Natural killer cell (primary cell): Measurements from ENCODE around the gene SYT3. TPM values are rescaled to one million over a fixed set of nuclear protein-coding genes. Genes with fewer than 3 reads are reported as not detected.

Experiments used
- ATAC-seq, 3 donors: fragments of 150-1000 bp in 2 of 3; fragments of 200-7000 bp in 1 of 3; cut with Tn5 transposase; 1 replicate in 1 of 3; 2 replicates in 2 of 3; pipeline ENCODE4 v1.10.0; 2021; ENCODE audit warnings: mild to moderate bottlenecking in 2 of 3, moderate library complexity in 2 of 3
- DNase-seq, 2 donors: peaks; one replicate each; pipeline versions ENCODE4 v3.0.0 to v3.0.0-alpha.2; 2013 to 2021; ENCODE audit warnings: mixed read lengths in 1 of 2
- H3K27ac ChIP-seq: one replicate; pipeline ENCODE4 v1.5.1; 2013; ENCODE audit warnings: mild to moderate bottlenecking, low read length
- H3K27me3 ChIP-seq: one replicate; pipeline ENCODE4 v1.6.1; 2013; ENCODE audit warnings: low read length; ENCODE audit not compliant: control insufficient read depth, insufficient read depth
- H3K36me3 ChIP-seq: one replicate; pipeline ENCODE4 v1.6.1; 2013; ENCODE audit warnings: low read length; ENCODE audit not compliant: control insufficient read depth, insufficient read depth
- H3K4me1 ChIP-seq: one replicate; pipeline ENCODE4 v1.6.1; 2013; ENCODE audit warnings: low read length; ENCODE audit not compliant: control insufficient read depth, insufficient read depth
- H3K4me3 ChIP-seq: one replicate; pipeline ENCODE4 v1.5.1; 2013; ENCODE audit warnings: low read length
- H3K9me3 ChIP-seq: one replicate; pipeline ENCODE4 v1.6.1; 2013; ENCODE audit warnings: low read length; ENCODE audit not compliant: control insufficient read depth, insufficient read depth
- H3K27ac Mint-ChIP-seq, 2 donors: one replicate each; pipeline ENCODE4 v1.8.0; 2022; ENCODE audit warnings: mild to moderate bottlenecking in 2 of 2, mixed read lengths in 2 of 2, moderate library complexity in 1 of 2
- H3K27me3 Mint-ChIP-seq, 2 donors: one replicate each; pipeline ENCODE4 v1.8.0; 2022; ENCODE audit warnings: low read depth in 2 of 2, mixed read lengths in 2 of 2
- H3K36me3 Mint-ChIP-seq: one replicate; pipeline ENCODE4 v1.8.0; 2022; ENCODE audit warnings: mixed read lengths
- H3K4me1 Mint-ChIP-seq, 2 donors: one replicate each; pipeline ENCODE4 v1.8.0; 2022; ENCODE audit warnings: mixed read lengths in 2 of 2
- H3K4me3 Mint-ChIP-seq: one replicate; pipeline ENCODE4 v1.8.0; 2022; ENCODE audit warnings: mild to moderate bottlenecking, moderate library complexity, mixed read lengths
- H3K9me3 Mint-ChIP-seq, 2 donors: one replicate each; pipeline ENCODE4 v1.8.0; 2022; ENCODE audit warnings: mixed read lengths in 2 of 2
- CTCF ChIP-seq: fragments of 200-600 bp; IDR thresholded peaks from one replicate; pipeline ENCODE4 v1.8.0; 2022; ENCODE audit warnings: antibody characterized with exemption
- WGBS: methylation state at CpG from one replicate; pipeline ENCODE4 v1.1.7; 2013; ENCODE audit warnings: missing lambda C conversion rate; ENCODE audit not compliant: insufficient coverage; 5-methylcytosine and 5-hydroxymethylcytosine counted together
- intact Hi-C: fragments of 100-400 bp; cut with micrococcal nuclease; formaldehyde crosslinking; loops from one replicate; pipeline ENCODE4 v1.14.2; 2022
- total RNA-seq, 4 donors: library from RNA; stranded (reverse); fragments of 120-200 nt in 1 of 4; gene quantifications; one replicate each; pipeline versions ENCODE4 v1.2.3 to v1.2.4, GENCODE V29; 2013 to 2022

The SYT3 gene
- total RNA-seq, 3 donors from 2014 or later (not counting 1 experiment from before 2014, with no cell fraction given): not detected

GRCh38 chr19:50669302-50670101 is 29.8 kb upstream of the SYT3 start:
- TF ChIP-seq CTCF: peak; percentile 70
- Histone ChIP-seq H3K4me1 (peaks cover 3% of the 10 kb centered on the region), H3K36me3 (no peaks in the 10 kb centered on the region), H3K27ac (no peak overlapping the region), H3K4me3 (no peak overlapping the region), H3K27me3 (peaks cover 10% of the 10 kb centered on the region), H3K9me3 (no peaks in the 10 kb centered on the region)
- 55% methylated on average over 23 of the region's 23 CpGs for WGBS
- Mint-ChIP-seq H3K9me3 (no peaks in the 10 kb centered on the region), H3K36me3 (no peaks in the 10 kb centered on the region), H3K4me1 (no peaks in the 10 kb centered on the region), H3K4me3 (no peak overlapping the region), H3K27me3 (peaks cover 25 to 44% of the 10 kb centered on the region in 2 donors), H3K27ac (no peak overlapping the region)
- ATAC-seq (peak in 2 of 3 donors; percentile 31 to 36), DNase-seq (peak in 1 of 2 donors; percentile 53)
- intact Hi-C loops: loop anchor here (1.0 kb wide), 1 partner anchor 114 kb away; no protein-coding TSS in a partner anchor

- no peak for DNase-seq
- Mint-ChIP-seq H3K4me3 (no peak overlapping the region), H3K27ac (no peak overlapping the region), H3K27me3 (peaks cover 28 to 43% of the 10 kb centered on the region in 2 donors), H3K4me1 (no peaks in the 10 kb centered on the region), H3K36me3 (no peaks in the 10 kb centered on the region), H3K9me3 (no peaks in the 10 kb centered on the region)
- Histone ChIP-seq H3K27me3 (peaks cover 10% of the 10 kb centered on the region), H3K4me3 (no peak overlapping the region), H3K4me1 (peaks cover 3% of the 10 kb centered on the region), H3K9me3 (no peaks in the 10 kb centered on the region), H3K27ac (no peak overlapping the region), H3K36me3 (no peaks in the 10 kb centered on the region)
- intact Hi-C loops: loop anchor here (1.0 kb wide), 1 partner anchor 114 kb away; no protein-coding TSS in a partner anchor
- 62% methylated on average over 17 of the region's 20 CpGs for WGBS
- no peak for ATAC-seq
- TF ChIP-seq CTCF: no peak
Observed at GRCh38 chr19:50668879-50669278, 29.2 kb upstream of the SYT3 start.

GRCh38 chr19:50668416-50668815 is 28.7 kb upstream of the SYT3 start:
- Mint-ChIP-seq H3K4me3 (no peak overlapping the region), H3K27ac (no peak overlapping the region)
- H3K27me3 ChIP-seq: peaks cover 10% of the 10 kb centered on the region

More at GRCh38 chr19:50668416-50668815, 28.7 kb upstream of the SYT3 start:
- Histone ChIP-seq H3K9me3 (no peaks in the 10 kb centered on the region), H3K27ac (no peak overlapping the region), H3K4me1 (peaks cover 3% of the 10 kb centered on the region), H3K36me3 (no peaks in the 10 kb centered on the region), H3K4me3 (no peak overlapping the region)
- DNase-seq (no peak), ATAC-seq (no peak)
- Mint-ChIP-seq H3K36me3 (no peaks in the 10 kb centered on the region), H3K4me1 (no peaks in the 10 kb centered on the region), H3K9me3 (no peaks in the 10 kb centered on the region), H3K27me3 (peaks cover 28 to 38% of the 10 kb centered on the region in 2 donors)
- 20% methylated on average over 49 of the region's 49 CpGs for WGBS
- no peak for TF ChIP-seq CTCF
- intact Hi-C loops: no loop called here
